GM18502 (cell line): ENCODE measurements around the gene LBH.
"Not testable (repeated sequence)": the region's sequence is repeated elsewhere in the genome, so short reads cannot be mapped to it uniquely, and the experiment has no call there.

Experiments
- ATAC-seq: cut with Tn5 transposase; IDR thresholded peaks from one replicate; pipeline ENCODE4 v1.9.1; 2021; ENCODE audit warnings: mild to moderate bottlenecking; ENCODE audit not compliant: unreplicated experiment, poor library complexity

Gene LBH

DNA sequence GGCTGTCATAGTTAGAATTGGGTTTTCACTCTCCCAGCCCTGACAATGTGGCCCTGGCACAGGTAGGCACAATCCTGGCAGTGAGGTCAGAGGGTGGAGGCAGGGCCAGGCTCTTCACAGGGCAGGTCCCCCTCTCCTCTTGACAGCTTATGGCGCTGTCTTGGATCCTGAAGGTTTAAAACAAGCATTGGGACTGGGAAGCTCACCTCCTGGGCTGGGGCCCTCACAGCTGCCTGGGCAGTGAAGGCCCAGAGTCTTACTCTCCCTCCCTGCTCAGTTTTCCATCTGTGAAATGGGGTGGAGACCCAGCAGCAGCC is 23.3 kb downstream of the LBH start:
- ATAC-seq = no peak

DNA sequence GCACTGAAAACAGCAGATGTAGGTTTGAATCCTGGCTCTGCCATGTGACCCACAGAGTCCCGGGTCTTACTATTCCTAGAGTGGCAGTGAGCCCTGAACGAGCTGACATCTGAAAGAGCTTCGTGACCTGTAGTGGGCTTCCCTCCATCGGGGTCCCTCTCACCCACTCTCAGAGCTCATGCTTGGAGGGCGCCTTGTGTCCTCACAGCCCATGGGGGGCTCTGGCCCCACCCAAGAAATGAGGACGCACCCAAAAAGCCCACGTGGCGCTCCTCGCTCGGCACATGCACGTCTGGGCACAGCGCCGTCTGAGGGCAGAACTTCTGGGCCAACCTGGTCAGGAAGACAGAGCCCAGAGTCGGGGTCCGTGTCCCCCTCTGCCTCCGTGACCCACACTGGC is 23.7 kb downstream of the LBH start:
- ATAC-seq = no peak

- ATAC-seq = no peak
These were observed 24.4 kb downstream of the LBH start for GRCh38 chr2:30255466-30256408.

DNA sequence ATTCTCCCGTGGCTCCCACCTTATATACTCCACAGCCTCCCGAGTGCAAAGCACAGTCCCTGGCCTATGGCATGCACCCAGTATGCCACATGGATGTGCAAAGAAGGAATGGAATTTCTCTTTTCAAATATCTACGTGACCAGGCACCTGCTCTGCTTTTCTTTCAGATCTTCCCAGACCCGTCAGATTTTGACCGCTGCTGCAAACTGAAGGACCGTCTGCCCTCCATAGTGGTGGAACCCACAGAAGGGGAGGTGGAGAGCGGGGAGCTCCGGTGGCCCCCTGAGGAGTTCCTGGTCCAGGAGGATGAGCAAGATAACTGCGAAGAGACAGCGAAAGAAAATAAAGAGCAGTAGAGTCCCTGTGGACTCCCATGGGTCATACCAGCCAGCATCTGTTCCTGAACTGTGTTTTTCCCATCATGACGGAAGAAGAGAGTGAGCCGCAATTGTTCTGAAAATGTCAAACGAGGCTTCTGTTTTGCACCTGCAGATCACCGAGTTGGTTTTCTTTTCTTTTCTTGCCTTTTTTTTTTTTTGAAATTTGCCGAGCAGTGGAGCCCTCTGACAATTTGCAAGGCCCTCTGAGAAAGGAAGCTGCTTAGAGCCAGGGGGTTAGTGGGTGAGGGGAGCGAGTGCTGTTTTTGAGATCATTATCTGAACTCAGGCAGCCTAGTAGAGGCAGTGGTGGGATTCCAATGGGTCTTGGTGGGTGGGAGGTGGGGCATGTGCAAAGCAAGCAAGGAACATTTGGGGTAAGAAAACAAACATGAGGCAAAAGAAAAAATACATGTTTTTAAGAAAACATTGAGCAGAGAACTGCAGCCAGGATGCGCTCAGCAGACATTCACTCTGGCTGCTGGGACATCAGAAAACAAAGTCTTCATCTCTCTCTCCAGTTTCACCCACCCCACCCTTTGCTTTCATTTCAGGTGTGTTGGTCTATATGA is 26.2 kb downstream of the LBH start:
- no peak for ATAC-seq

DNA sequence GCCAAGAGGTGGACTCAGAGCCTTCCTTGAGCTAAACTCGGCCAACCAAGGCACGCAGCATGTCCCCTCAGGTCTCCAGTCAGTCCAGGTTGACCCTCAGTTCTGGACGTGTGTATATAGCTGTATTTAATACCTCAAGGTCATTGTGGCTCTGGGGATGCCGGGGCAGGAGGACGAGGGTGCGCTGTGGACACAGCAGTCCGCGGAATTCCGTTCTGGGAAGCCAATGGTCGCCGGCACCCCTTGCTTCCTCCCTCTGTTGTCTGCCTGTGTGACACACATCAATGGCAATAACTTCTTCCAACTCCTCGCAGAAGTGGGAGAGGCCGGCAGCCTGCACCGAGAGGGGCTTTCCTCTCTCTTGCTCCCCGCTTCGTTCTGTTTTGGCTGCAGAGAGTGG is 27.7 kb downstream of the LBH start:
- no peak for ATAC-seq

GRCh38 chr2:30259827-30260679 is 28.7 kb downstream of the LBH start:
- no peak for ATAC-seq

DNA sequence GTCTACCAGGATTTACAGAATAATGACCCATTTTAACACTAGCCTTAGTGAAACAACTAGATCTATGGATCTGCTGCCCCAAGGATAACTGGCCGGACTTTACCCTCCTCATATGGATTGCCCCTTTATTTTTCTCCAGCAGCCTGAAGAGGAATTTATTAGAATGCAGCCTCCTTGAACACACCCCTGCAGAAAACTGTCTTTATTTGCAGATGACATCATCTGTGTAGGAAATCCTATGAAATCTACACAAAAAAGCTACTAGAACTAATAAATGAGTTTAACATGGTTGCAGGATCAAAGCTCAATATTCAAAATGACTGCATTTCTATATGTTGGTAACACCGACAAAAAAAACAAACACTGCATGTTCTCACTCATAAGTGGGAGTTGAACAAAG is 29.6 kb downstream of the LBH start:
- ATAC-seq = no peak

DNA sequence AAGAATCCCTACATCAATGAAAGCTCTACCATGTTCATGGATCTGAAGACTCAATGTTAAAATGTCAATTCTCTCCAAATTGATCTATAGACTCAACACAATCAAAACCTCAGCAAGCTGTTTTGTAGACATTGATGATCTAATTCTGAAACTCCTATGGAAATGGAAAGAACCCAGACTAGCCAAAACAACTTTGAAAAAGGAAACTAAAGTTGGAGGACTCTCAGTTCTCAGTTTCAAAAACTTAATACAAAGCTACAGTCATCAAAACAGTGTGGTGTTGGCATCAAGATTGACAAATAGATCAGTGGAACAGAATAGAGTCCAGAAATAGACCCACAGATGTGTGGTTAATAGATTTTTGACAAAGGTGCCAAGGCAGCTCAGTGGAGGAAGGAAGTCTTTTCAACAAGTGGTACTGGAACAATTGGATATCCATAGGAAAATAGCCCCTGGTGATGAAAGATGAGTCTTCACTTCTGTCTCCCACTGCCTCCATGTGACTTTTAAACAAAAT is 30.4 kb downstream of the LBH start:
- no peak for ATAC-seq

DNA sequence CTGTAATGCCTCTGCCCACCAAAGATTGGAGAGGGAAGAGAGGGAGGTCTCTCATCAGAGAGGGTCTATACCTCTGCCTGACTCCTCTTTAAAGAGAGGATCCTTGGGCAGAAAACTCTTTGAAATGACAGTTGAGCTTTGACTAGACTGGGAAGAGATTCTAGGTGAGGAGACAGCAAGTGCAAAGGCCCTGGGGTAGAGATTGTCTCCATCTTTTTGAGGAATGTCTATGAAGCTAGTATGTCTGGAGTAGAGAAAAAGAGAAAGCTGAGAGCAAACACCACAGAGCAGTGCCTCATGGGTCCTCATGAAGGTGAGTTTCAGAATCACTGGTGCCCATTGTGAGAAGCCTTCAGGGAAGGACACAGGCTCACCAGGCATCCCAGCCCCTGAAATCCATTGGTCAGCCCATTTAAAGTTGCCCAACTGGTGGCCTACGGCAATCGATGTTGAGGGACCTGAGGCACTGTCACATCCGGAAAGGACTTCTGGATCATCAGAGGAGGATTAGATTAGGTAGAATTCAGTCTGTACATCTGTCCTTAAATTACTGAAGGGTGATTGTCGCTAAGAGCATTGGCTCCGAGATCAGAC is 31.5 kb downstream of the LBH start:
- ATAC-seq = no peak

- ATAC-seq = no peak
These were observed 32.9 kb downstream of the LBH start for GRCh38 chr2:30264274-30264673.

- no peak for ATAC-seq
These were observed 34.0 kb downstream of the LBH start for GRCh38 chr2:30265052-30266015.

- ATAC-seq = no peak
These were observed 34.8 kb downstream of the LBH start for GRCh38 chr2:30266051-30266621.

- ATAC-seq = no peak
These were observed 35.4 kb downstream of the LBH start for GRCh38 chr2:30266705-30267104.

- ATAC-seq = no peak
These were observed 36.0 kb downstream of the LBH start for GRCh38 chr2:30267161-30267975.

DNA sequence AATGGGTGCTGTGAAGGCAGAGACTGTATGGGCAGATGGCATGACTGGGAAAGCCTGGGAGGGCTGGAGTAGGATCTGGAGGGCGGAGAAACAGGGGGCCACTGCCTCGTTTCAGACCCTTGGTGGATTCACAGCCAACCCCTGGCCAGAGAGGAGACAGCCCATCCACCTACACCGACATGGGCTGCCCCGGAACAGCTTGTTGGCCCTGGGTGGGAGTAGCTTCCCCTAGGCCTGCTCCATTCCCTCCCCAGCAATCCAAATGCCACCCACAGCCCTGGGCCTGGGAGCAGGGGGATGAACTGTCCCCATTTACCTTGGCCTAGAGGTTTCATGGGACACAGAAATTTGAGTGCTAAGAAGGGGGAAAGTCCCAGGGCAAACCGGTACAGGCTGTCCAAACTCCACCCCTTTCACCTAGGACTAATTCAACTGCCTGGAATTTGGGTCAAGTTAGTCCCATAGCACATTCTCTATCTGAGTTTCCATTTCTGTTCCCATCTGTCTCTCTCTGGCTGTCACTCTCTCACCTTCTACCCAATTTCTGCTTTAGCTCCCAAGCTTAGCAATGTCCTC is 37.0 kb downstream of the LBH start:
- no peak for ATAC-seq

GRCh38 chr2:30269114-30269770 is 37.9 kb downstream of the LBH start:
- ATAC-seq = not testable (repeated sequence)

- no peak for ATAC-seq
These were observed 38.4 kb downstream of the LBH start for GRCh38 chr2:30269771-30270145.
